Neural crest cell (in vitro differentiated cells): Measurements from ENCODE around the gene COLQ. TPM values are rescaled to one million over a fixed set of nuclear protein-coding genes. Genes with fewer than 3 reads are reported as not detected.
A peak's percentile ranks its signal among the peaks of the same experiment; 100 is the strongest.

ENCODE experiments used
- DNase-seq: peaks from one replicate; pipeline ENCODE4 v3.0.0; 2021; ENCODE audit warnings: low read depth, mixed read lengths, low spot score
- H3K27ac Mint-ChIP-seq: one replicate; pipeline ENCODE4 v1.8.0; 2021; ENCODE audit warnings: mild to moderate bottlenecking, mixed read lengths; ENCODE audit not compliant: unreplicated experiment
- H3K27me3 Mint-ChIP-seq: 2 replicates; pipeline ENCODE4 v1.8.0; 2021; ENCODE audit warnings: low read depth, mild to moderate bottlenecking, mixed read lengths
- H3K36me3 Mint-ChIP-seq: 2 replicates; pipeline ENCODE4 v1.8.0; 2021; ENCODE audit warnings: low read depth, mild to moderate bottlenecking, mixed read lengths
- H3K4me1 Mint-ChIP-seq: 2 replicates; pipeline ENCODE4 v1.8.0; 2021; ENCODE audit warnings: mixed read lengths
- H3K4me3 Mint-ChIP-seq: one replicate; pipeline ENCODE4 v1.8.0; 2021; ENCODE audit warnings: mild to moderate bottlenecking, mixed read lengths
- H3K9me3 Mint-ChIP-seq: 2 replicates; pipeline ENCODE4 v1.8.0; 2021; ENCODE audit warnings: mixed read lengths
- total RNA-seq: library from RNA; stranded (reverse); gene quantifications from 2 replicates; pipeline ENCODE4 v1.2.1, GENCODE V29; 2021
- TF ChIP-seq, protein P1 (sequence below): fragments of 200-600 bp; sonication (generic); conservative IDR thresholded peaks from 2 replicates; pipeline ENCODE4 v1.5.0; 2021; ENCODE audit warnings: antibody characterized with exemption, mild to moderate bottlenecking

Gene COLQ
- total RNA-seq, 1 donor from 2014 or later, result 3.2 TPM

DNA sequence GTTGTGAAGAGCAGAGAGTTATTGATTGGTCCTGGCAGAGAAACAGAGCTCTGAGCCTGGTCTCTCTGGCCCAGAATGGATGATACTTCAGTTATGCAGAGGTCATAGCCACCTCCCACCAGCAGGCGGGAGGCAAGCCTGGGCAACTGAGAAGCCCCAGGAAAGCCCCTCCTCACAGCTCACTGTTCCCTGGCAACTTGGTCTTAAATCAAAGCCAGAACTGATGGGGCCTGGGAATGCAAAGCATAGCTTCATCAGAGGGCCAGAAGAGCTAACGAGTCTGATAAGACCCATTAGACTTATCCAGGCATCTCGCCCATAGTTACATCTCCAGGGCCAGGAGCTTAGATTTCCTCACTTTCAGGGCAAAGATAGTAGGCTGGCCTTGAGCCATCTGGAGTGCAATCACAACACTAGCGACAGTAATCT, 5.5 kb upstream of the COLQ start:
- H3K4me3 Mint-ChIP-seq, result no peak overlapping the region
- H3K4me1 Mint-ChIP-seq, result no peaks in the 10 kb centered on the region
- no peaks in the 10 kb centered on the region for H3K9me3 Mint-ChIP-seq
- no peak overlapping the region for H3K27ac Mint-ChIP-seq
- no peak for DNase-seq
- TF ChIP-seq, protein P1, sequence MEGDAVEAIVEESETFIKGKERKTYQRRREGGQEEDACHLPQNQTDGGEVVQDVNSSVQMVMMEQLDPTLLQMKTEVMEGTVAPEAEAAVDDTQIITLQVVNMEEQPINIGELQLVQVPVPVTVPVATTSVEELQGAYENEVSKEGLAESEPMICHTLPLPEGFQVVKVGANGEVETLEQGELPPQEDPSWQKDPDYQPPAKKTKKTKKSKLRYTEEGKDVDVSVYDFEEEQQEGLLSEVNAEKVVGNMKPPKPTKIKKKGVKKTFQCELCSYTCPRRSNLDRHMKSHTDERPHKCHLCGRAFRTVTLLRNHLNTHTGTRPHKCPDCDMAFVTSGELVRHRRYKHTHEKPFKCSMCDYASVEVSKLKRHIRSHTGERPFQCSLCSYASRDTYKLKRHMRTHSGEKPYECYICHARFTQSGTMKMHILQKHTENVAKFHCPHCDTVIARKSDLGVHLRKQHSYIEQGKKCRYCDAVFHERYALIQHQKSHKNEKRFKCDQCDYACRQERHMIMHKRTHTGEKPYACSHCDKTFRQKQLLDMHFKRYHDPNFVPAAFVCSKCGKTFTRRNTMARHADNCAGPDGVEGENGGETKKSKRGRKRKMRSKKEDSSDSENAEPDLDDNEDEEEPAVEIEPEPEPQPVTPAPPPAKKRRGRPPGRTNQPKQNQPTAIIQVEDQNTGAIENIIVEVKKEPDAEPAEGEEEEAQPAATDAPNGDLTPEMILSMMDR, result peak; percentile 54
- no peaks in the 10 kb centered on the region for H3K36me3 Mint-ChIP-seq
- no peaks in the 10 kb centered on the region for H3K27me3 Mint-ChIP-seq

DNA sequence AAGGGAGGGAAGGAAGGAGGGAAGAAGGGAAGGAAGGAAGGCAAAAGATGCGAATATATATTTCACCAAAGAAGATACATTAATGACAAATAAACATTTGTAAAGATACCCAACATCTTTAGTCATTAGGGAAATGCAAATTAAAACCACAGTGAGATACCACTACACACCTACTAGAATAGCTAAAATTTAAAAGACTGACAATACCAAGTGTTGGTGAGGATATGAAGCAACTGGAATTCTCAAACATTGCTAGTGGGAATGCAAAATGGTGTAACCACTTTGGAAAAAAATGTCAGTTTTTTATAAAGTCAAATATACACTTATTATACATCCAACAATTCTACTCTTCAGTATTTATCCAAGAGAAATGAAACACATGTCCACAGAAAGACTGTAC, 4.3 kb upstream of the COLQ start:
- Mint-ChIP-seq H3K27ac (no peak overlapping the region), H3K27me3 (no peaks in the 10 kb centered on the region), H3K4me1 (peaks cover 5% of the 10 kb centered on the region), H3K36me3 (no peaks in the 10 kb centered on the region), H3K4me3 (no peak overlapping the region), H3K9me3 (no peaks in the 10 kb centered on the region)
- DNase-seq, result no peak
- TF ChIP-seq, protein P1, result no peak

DNA sequence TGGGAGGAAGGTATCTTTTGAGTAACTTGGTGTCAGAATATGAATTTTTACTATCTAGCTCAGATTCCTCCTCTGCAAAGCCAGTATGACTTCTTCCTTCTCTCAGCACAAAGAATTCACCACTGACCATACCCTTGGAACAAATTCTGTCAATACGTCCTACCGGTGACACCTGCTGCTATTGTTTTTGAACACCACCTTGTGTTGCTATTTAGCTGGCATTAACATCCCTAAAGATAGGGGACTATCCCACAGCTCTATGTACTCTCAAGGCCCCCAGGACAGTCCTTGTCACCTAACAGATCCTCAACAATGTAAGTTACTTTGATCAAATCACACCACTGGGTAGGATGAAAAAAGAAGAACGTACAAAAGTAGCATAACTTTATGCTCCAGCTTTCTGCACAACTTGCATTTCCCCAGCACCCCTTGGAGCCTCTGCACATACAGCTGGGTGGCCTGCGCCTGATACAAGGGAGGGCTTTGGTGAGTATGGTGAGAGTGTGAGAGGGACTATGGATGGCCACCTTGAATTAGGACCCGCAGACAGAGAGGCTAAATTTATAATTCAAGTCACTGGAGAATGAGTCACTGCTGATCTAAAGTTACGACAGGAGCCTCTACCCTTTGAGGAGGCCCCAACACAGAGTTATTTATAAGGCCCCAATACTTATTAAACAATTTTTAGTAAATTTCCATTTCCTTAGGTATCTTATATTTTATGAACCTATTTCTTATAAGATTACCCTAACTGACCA, 2.3 kb upstream of the COLQ start:
- DNase-seq, result no peak
- TF ChIP-seq, protein P1, result no peak
- Mint-ChIP-seq H3K4me1 (peaks cover 5% of the 10 kb centered on the region), H3K36me3 (no peaks in the 10 kb centered on the region), H3K4me3 (no peak overlapping the region), H3K27ac (no peak overlapping the region), H3K9me3 (no peaks in the 10 kb centered on the region), H3K27me3 (no peaks in the 10 kb centered on the region)

DNA sequence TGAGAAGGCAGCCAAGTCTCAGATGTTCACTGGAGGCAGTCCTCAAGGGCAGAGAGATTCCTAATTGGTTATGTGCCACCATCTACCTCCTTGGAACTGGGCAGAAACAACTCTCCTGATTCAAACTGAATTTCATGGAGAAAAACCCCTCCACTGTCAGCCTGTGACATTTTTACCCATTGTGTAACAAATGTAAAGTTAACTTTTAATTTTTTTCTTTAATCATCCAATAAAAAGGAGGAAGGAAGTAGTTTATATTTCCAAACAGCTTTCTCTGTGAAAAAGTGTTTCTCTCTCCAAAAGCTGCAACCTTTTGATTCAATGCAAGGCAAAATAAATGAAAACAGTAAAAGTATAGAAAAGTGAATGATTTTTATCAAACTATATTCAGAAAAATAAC, 510 bp upstream of the COLQ start:
- Mint-ChIP-seq H3K36me3 (no peaks in the 10 kb centered on the region), H3K4me3 (no peak overlapping the region), H3K4me1 (peaks cover 5% of the 10 kb centered on the region), H3K27ac (no peak overlapping the region), H3K27me3 (no peaks in the 10 kb centered on the region), H3K9me3 (no peaks in the 10 kb centered on the region)
- TF ChIP-seq, protein P1, result no peak
- DNase-seq, result no peak

DNA sequence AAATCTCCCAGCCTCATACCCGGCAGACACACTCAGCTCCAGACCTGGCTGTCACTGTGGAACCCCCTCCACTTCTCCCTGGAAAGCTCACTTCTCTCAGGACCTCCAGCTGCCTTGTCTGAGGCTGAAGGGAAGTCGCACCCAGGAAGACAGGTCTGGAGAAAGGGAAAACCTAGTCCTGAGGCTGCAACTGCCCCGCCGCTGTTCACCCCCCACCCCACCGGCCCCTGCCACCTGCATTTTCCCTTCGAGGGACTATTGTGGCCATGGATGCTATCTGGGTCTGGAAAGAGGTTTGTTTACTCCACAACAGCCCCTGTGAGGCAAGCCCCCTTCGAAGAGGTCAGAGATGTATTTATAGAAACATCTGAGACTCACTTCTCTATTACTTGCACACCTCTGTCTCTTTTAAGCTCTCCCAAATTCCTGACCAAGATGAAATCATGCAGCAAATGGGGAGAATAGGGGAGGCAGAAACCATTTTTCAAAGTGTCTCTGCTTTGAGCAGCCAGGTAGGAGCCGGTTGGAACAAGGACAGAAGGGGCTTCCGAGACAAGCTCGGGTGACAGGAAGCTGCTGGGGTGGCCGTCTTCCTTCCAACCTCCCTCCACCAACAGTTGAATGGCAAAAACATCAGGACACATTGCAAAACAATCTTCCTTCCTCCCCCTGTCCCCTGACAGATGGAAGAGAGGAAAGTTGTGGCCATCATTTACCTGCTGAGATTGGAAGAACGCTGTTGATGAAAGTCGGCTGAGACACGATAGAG, 518 bp downstream of the COLQ start:
- TF ChIP-seq, protein P1, result no peak
- H3K4me1 Mint-ChIP-seq, result peaks cover 5% of the 10 kb centered on the region
- no peaks in the 10 kb centered on the region for H3K36me3 Mint-ChIP-seq
- H3K27me3 Mint-ChIP-seq, result no peaks in the 10 kb centered on the region
- H3K27ac Mint-ChIP-seq, result no peak overlapping the region
- no peak for DNase-seq
- H3K9me3 Mint-ChIP-seq, result no peaks in the 10 kb centered on the region
- no peak overlapping the region for H3K4me3 Mint-ChIP-seq
